Hematopoietic multipotent progenitor cell treated with erythropoietin and hydrocortisone succinate and interleukin-3 and kit ligand, for 6 days (in vitro differentiated cells): ENCODE data around the gene RORB.

ENCODE experiments used
- DNase-seq: peaks from one replicate; pipeline ENCODE4 v3.0.0-alpha.2; 2015

Gene RORB

GRCh38 chr9:74496819-74497747, at the start of gene RORB:
TSS of gene RORB (plus strand) at chr9:74497335. CDS start at chr9:74497977, 642 bp downstream.
- no peak for DNase-seq

GRCh38 chr9:74447451-74448193, 49.5 kb upstream of the RORB start:
- DNase-seq: no peak

- no peak for DNase-seq
Observed at GRCh38 chr9:74449060-74449459, 48.1 kb upstream of the RORB start.

- no peak for DNase-seq
Observed at GRCh38 chr9:74458832-74459231, 38.3 kb upstream of the RORB start.

- peak; percentile 51 for DNase-seq
Observed at GRCh38 chr9:74463825-74464224, 33.3 kb upstream of the RORB start.

- no peak for DNase-seq
Observed at GRCh38 chr9:74478606-74479005, 18.5 kb upstream of the RORB start.

GRCh38 chr9:74479711-74480110, 17.4 kb upstream of the RORB start:
- no peak for DNase-seq

GRCh38 chr9:74487395-74487794, 9.7 kb upstream of the RORB start:
- DNase-seq: no peak

GRCh38 chr9:74493512-74493911, 3.6 kb upstream of the RORB start:
- no peak for DNase-seq

- DNase-seq: no peak
Observed at GRCh38 chr9:74494490-74494889, 2.6 kb upstream of the RORB start.

GRCh38 chr9:74496406-74496805, 729 bp upstream of the RORB start:
- DNase-seq: no peak

- DNase-seq: no peak
Observed at GRCh38 chr9:74497748-74498620, 849 bp downstream of the RORB start.

- no peak for DNase-seq
Observed at GRCh38 chr9:74498621-74499095, 1.5 kb downstream of the RORB start.

GRCh38 chr9:74499111-74499601, 2.0 kb downstream of the RORB start:
- no peak for DNase-seq

- DNase-seq: no peak
Observed at GRCh38 chr9:74499770-74500583, 2.8 kb downstream of the RORB start.

- DNase-seq: no peak
Observed at GRCh38 chr9:74500584-74500924, 3.4 kb downstream of the RORB start.

GRCh38 chr9:74501570-74501969, 4.4 kb downstream of the RORB start:
- no peak for DNase-seq

- no peak for DNase-seq
Observed at GRCh38 chr9:74503219-74503618, 6.1 kb downstream of the RORB start.

- no peak for DNase-seq
Observed at GRCh38 chr9:74503666-74504065, 6.5 kb downstream of the RORB start.

GRCh38 chr9:74511333-74511732, 14.2 kb downstream of the RORB start:
- no peak for DNase-seq

GRCh38 chr9:74512416-74512815, 15.3 kb downstream of the RORB start:
- no peak for DNase-seq

GRCh38 chr9:74513221-74513620, 16.1 kb downstream of the RORB start:
- no peak for DNase-seq
